Tibial nerve (tissue), 4 donors: ENCODE measurements around the gene OPN1SW. TPM values are rescaled to one million over a fixed set of nuclear protein-coding genes. Genes with fewer than 3 reads are reported as not detected.

Experiments
- DNase-seq, 2 donors: peaks; one replicate each; pipeline ENCODE4 v3.0.0-alpha.2; 2019; ENCODE audit warnings: low spot score in 2 of 2
- H3K27ac ChIP-seq, 4 donors: fragments of 200-600 bp; sonication (generic) in 3 of 4; one replicate each; pipeline ENCODE4 v1.5.1; 2017 to 2019; ENCODE audit warnings: mild to moderate bottlenecking in 1 of 4
- H3K27me3 ChIP-seq, 2 donors: fragments of 200-600 bp; sonication (generic) in 1 of 2; one replicate each; pipeline versions ENCODE4 v1.5.1 to v1.6.0; 2017 to 2019
- H3K36me3 ChIP-seq, 3 donors: fragments of 200-600 bp; sonication (generic); one replicate each; pipeline ENCODE4 v1.5.1; 2018 to 2019
- H3K4me1 ChIP-seq, 4 donors: fragments of 200-600 bp; sonication (generic) in 3 of 4; one replicate each; pipeline ENCODE4 v1.5.1; 2017 to 2019
- H3K4me3 ChIP-seq, 4 donors: fragments of 200-600 bp; sonication (generic) in 3 of 4; one replicate each; pipeline ENCODE4 v1.5.1; 2017 to 2019; ENCODE audit warnings: mild to moderate bottlenecking in 1 of 4, moderate library complexity in 1 of 4
- H3K9me3 ChIP-seq, 4 donors: fragments of 200-600 bp; sonication (generic) in 3 of 4; one replicate each; pipeline ENCODE4 v1.5.1; 2017 to 2019
- CTCF ChIP-seq, 5 experiments: fragments of 200-600 bp in 3 of 5; fragments of 450-650 bp in 2 of 5; sonication (generic) in 3 of 5; IDR thresholded peaks; one replicate each; pipeline ENCODE4 v1.5.1; 2016 to 2019; ENCODE audit warnings: antibody characterized with exemption in 5 of 5, mild to moderate bottlenecking in 3 of 5, moderate library complexity in 2 of 5
- EP300 ChIP-seq, 2 donors: sonication (generic); formaldehyde crosslinking; IDR thresholded peaks; one replicate each; pipeline ENCODE4 v1.6.1; 2017; ENCODE audit warnings: antibody characterized with exemption in 2 of 2, mild to moderate bottlenecking in 1 of 2
- POLR2A ChIP-seq, 2 donors: fragments of 450-650 bp; IDR thresholded peaks; one replicate each; pipeline ENCODE4 v1.6.1; 2017; ENCODE audit warnings: antibody characterized with exemption in 2 of 2, mild to moderate bottlenecking in 2 of 2, moderate library complexity in 2 of 2
- WGBS, 2 donors: methylation state at CpG; one replicate each; pipeline ENCODE4 v1.1.5; 2018; 5-methylcytosine and 5-hydroxymethylcytosine counted together
- total RNA-seq, 4 donors: library from RNA; depleted of rRNA; stranded (reverse); fragments of >200 nt; gene quantifications; one replicate each; pipeline ENCODE4 v1.1.0, GENCODE V29; 2016

The OPN1SW gene
- total RNA-seq, 4 donors from 2014 or later = not detected

DNA sequence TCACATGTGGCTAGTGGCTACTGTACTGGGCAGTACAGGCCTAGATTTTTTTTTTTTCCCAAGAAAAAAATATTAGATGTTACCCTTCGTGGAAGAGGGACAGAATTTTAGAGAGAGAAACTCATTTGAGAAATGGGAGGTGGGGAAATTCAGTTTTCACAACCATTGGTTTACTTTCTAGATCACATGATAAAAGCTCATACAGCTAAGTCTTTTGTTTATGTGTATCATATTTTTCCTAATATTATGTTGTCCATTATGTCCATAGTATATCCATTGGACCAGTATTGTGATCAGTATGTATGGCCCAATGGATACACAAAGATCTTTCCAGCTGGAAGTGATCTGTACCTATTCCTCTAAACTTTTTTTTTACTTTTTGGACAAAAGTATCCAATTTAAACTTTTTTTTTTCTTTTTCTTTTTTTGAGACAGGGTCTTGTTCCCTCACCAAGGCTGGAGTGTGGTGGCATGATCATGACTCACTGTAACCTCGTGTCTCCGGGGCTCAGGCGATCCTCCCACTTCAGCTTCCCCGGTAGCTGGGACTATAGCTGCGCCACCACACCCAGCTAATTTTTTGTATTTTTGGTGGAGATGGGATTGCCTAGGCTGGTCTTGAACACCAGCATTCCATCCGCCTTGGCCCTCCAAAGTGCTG lies 32.4 kb downstream of the OPN1SW start:
- Histone ChIP-seq H3K4me1 (peaks cover 0 to 71% (median 25%) of the 10 kb centered on the region in 4 donors), H3K27ac (peak overlapping the region in 3 of 4 donors; percentile 35 to 62 (median 60)), H3K4me3 (no peak overlapping the region), H3K9me3 (no peaks in the 10 kb centered on the region), H3K27me3 (no peaks in the 10 kb centered on the region), H3K36me3 (no peaks in the 10 kb centered on the region)
- no peak for DNase-seq
- WGBS, 2 donors = 78 to 83% methylated on average over 7 of the region's 7 CpGs
- no peak for TF ChIP-seq POLR2A (IDR thresholded peaks at IDR 0.05)
- TF ChIP-seq CTCF (IDR thresholded peaks at IDR 0.05) = no peak
- TF ChIP-seq EP300 (IDR thresholded peaks at IDR 0.05) = no peak

DNA sequence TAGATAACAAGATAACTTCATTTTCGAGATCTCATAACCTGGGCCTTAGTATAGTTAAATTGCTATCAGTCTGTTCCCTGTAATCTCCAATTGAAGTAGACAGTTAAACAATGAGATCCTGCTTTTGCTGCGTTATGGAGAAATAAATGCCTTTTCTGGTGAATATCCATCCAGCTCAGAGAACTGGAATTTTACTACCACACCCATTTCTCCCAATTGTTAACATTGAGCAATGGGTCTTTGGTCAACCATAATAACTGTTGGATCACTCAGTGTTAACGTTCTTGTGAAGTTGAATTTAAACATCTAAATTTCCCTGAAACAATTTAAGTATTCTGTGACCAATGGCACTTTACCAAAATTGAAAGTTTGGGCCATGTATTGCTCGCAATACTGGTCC lies 33.4 kb downstream of the OPN1SW start:
- TF ChIP-seq EP300 (IDR thresholded peaks at IDR 0.05) (peak in 1 of 2 donors; percentile 17), CTCF (IDR thresholded peaks at IDR 0.05) (no peak), POLR2A (IDR thresholded peaks at IDR 0.05) (no peak)
- no peaks in the 10 kb centered on the region for H3K36me3 ChIP-seq
- H3K27ac ChIP-seq = peak overlapping the region in 3 of 4 donors; percentile 12 to 60 (median 35)
- no peaks in the 10 kb centered on the region for H3K27me3 ChIP-seq
- DNase-seq = no peak
- H3K4me1 ChIP-seq = peaks cover 0 to 68% (median 25%) of the 10 kb centered on the region in 4 donors
- H3K9me3 ChIP-seq = no peaks in the 10 kb centered on the region
- H3K4me3 ChIP-seq = no peak overlapping the region
- WGBS, 2 donors = 28 to 40% methylated on average over 4 of the region's 4 CpGs

GRCh38 chr7:128741491-128741890 lies 34.1 kb downstream of the OPN1SW start:
- peak overlapping the region in 1 of 4 donors; percentile 67 for H3K4me3 ChIP-seq
- TF ChIP-seq EP300 (IDR thresholded peaks at IDR 0.05) (no peak), POLR2A (IDR thresholded peaks at IDR 0.05) (no peak), CTCF (IDR thresholded peaks at IDR 0.05) (no peak)
- peak overlapping the region in 2 of 4 donors; percentile 35 to 60 for H3K27ac ChIP-seq
- 35 to 40% methylated on average over 3 of the region's 3 CpGs for WGBS, 2 donors
- H3K4me1 ChIP-seq = peaks cover 0 to 66% (median 25%) of the 10 kb centered on the region in 4 donors
- H3K27me3 ChIP-seq = no peaks in the 10 kb centered on the region
- no peaks in the 10 kb centered on the region for H3K36me3 ChIP-seq
- DNase-seq = no peak
- no peaks in the 10 kb centered on the region for H3K9me3 ChIP-seq

DNA sequence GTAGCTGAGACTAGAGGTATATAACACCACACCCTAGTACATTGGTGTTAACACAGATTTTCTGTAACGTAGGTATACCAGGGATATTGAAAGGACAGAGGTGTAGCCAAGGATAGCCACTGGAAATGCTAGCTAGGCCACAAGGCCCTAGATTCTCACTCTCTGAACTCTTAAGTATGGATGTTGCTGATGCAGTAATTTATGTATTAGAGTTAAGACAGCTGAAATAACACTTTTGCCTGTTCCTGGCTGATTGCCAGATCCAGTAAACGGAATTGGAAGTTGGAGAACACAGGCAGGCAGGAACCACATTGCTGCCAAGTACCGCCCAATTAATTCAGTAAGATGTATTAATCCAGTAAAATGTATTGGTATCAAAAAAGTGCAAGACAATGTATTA lies 34.6 kb downstream of the OPN1SW start:
- H3K27me3 ChIP-seq = no peaks in the 10 kb centered on the region
- no peaks in the 10 kb centered on the region for H3K36me3 ChIP-seq
- DNase-seq = no peak
- TF ChIP-seq EP300 (IDR thresholded peaks at IDR 0.05) (peak in 1 of 2 donors; percentile 10), POLR2A (IDR thresholded peaks at IDR 0.05) (no peak), CTCF (IDR thresholded peaks at IDR 0.05) (no peak)
- H3K4me3 ChIP-seq = peak overlapping the region in 1 of 4 donors; percentile 67
- H3K4me1 ChIP-seq = peaks cover 0 to 66% (median 25%) of the 10 kb centered on the region in 4 donors
- no peaks in the 10 kb centered on the region for H3K9me3 ChIP-seq
- 21 to 29% methylated on average over 3 of the region's 3 CpGs for WGBS, 2 donors
- peak overlapping the region in 3 of 4 donors; percentile 2 to 96 (median 51) for H3K27ac ChIP-seq

GRCh38 chr7:128739990-128740682 lies 35.5 kb downstream of the OPN1SW start:
- no peaks in the 10 kb centered on the region for H3K27me3 ChIP-seq
- peak overlapping the region; percentile 77 to 96 (median 91) for H3K27ac ChIP-seq
- WGBS, 2 donors = 4 to 5% methylated on average over 13 of the region's 13 CpGs
- no peaks in the 10 kb centered on the region for H3K36me3 ChIP-seq
- H3K4me3 ChIP-seq = peak overlapping the region; percentile 67 to 88 (median 77)
- TF ChIP-seq POLR2A (IDR thresholded peaks at IDR 0.05) = no peak
- TF ChIP-seq EP300 (IDR thresholded peaks at IDR 0.05) = no peak
- no peak for TF ChIP-seq CTCF (IDR thresholded peaks at IDR 0.05)
- DNase-seq = no peak
- peaks cover 0 to 59% (median 24%) of the 10 kb centered on the region in 4 donors for H3K4me1 ChIP-seq
- no peaks in the 10 kb centered on the region for H3K9me3 ChIP-seq
